Gastrocnemius medialis (tissue), 4 donors: ENCODE data around the gene S100A16.

ENCODE experiments used
- POLR2A ChIP-seq, 2 donors: fragments of 450-650 bp; IDR thresholded peaks; one replicate each; pipeline ENCODE4 v1.6.1; 2017; ENCODE audit warnings: antibody characterized with exemption in 2 of 2, mild to moderate bottlenecking in 2 of 2, moderate library complexity in 2 of 2
- TF ChIP-seq, protein P1 (sequence below), 5 experiments: fragments of 450-650 bp in 3 of 5; fragments of 200-600 bp in 2 of 5; sonication (generic) in 2 of 5; IDR thresholded peaks in 4 of 5; conservative IDR thresholded peaks in 1 of 5; 1 replicate in 4 of 5; 2 replicates in 1 of 5; pipeline ENCODE4 v1.5.1; 2016 to 2019; ENCODE audit warnings: antibody characterized with exemption in 5 of 5, mild to moderate bottlenecking in 3 of 5, moderate library complexity in 3 of 5

DNA sequence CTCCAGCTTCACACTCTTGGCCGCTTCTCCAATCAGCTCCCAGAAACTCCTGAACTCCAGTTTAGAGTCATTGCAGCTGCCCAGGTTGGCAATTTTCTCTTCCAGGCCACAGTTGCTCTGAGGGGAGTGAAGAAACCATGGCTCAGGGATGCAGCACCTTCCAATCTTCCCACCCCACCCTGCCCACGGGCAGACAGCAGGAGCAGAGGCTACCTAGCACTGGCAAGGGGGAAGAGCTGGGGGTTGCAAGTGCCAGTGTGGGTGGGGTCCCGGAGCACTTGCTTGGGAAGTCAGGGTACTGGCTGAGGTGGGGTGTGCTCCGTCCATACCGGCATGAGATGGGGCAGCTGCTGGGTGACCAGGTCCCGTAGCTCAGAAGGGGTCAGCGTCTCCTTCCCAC lies 2.0 kb upstream of the S100A16 start:
- TF ChIP-seq, protein P1, sequence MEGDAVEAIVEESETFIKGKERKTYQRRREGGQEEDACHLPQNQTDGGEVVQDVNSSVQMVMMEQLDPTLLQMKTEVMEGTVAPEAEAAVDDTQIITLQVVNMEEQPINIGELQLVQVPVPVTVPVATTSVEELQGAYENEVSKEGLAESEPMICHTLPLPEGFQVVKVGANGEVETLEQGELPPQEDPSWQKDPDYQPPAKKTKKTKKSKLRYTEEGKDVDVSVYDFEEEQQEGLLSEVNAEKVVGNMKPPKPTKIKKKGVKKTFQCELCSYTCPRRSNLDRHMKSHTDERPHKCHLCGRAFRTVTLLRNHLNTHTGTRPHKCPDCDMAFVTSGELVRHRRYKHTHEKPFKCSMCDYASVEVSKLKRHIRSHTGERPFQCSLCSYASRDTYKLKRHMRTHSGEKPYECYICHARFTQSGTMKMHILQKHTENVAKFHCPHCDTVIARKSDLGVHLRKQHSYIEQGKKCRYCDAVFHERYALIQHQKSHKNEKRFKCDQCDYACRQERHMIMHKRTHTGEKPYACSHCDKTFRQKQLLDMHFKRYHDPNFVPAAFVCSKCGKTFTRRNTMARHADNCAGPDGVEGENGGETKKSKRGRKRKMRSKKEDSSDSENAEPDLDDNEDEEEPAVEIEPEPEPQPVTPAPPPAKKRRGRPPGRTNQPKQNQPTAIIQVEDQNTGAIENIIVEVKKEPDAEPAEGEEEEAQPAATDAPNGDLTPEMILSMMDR (IDR thresholded peaks at IDR 0.05 in 4 of 5, conservative IDR thresholded peaks at IDR 0.05 in 1 of 5), result no peak
- TF ChIP-seq POLR2A (IDR thresholded peaks at IDR 0.05), result no peak
